HepG2 (cell line): ENCODE data around the gene RAB36. TPM values are rescaled to one million over a fixed set of nuclear protein-coding genes. Genes with fewer than 3 reads are reported as not detected.

Experiments
- BRCA1 ChIP-seq: sonication (generic); formaldehyde crosslinking; IDR thresholded peaks from 2 replicates; pipeline ENCODE4 v1.4.0; 2020; ENCODE audit warnings: missing genetic modification reagents
- ETS1 ChIP-seq: sonication (generic); formaldehyde crosslinking; IDR thresholded peaks from 2 replicates; pipeline ENCODE4 v1.4.0; 2020; ENCODE audit warnings: missing genetic modification reagents
- IRX3 ChIP-seq: sonication (generic); formaldehyde crosslinking; IDR thresholded peaks from 2 replicates; pipeline ENCODE4 v1.8.1; 2023; ENCODE audit warnings: mild to moderate bottlenecking, low read depth, missing genetic modification reagents, borderline replicate concordance
- JUNB ChIP-seq: sonication (generic); formaldehyde crosslinking; IDR thresholded peaks from 2 replicates; pipeline ENCODE4 v1.8.0; 2022; ENCODE audit warnings: missing genetic modification reagents, mild to moderate bottlenecking, borderline replicate concordance
- KAT8 ChIP-seq: IDR thresholded peaks from 2 replicates; pipeline ENCODE4 v1.6.1; 2016; ENCODE audit warnings: missing genetic modification reagents, missing compliant biosample characterization
- KDM5A ChIP-seq: fragments of 200-600 bp; sonication (generic); IDR thresholded peaks from 2 replicates; pipeline ENCODE4 v1.7.0; 2018; ENCODE audit warnings: antibody characterized with exemption, mild to moderate bottlenecking, low read length, borderline replicate concordance
- MED1 ChIP-seq: sonication (generic); formaldehyde crosslinking; IDR thresholded peaks from 2 replicates; pipeline ENCODE4 v1.4.0; 2020; ENCODE audit warnings: missing genetic modification reagents
- MEIS1 ChIP-seq: sonication (generic); formaldehyde crosslinking; IDR thresholded peaks from 2 replicates; pipeline ENCODE4 v1.9.0; 2021; ENCODE audit warnings: mild to moderate bottlenecking, missing genetic modification reagents, moderate library complexity, borderline replicate concordance
- MTF2 ChIP-seq: sonication (generic); formaldehyde crosslinking; IDR thresholded peaks from 2 replicates; pipeline ENCODE4 v1.5.0; 2020; ENCODE audit warnings: missing genetic modification reagents, borderline replicate concordance
- POLR2A ChIP-seq, 2 experiments: IDR thresholded peaks; 2 replicates each; pipeline ENCODE4 v1.6.1; 2011; ENCODE audit warnings: low read depth in 2 of 2, low read length in 2 of 2, mild to moderate bottlenecking in 1 of 2, moderate library complexity in 1 of 2; ENCODE audit not compliant: insufficient read depth in 1 of 2
- RFXAP ChIP-seq: sonication (generic); formaldehyde crosslinking; IDR thresholded peaks from 2 replicates; pipeline ENCODE4 v1.4.0; 2020; ENCODE audit warnings: missing genetic modification reagents, borderline replicate concordance
- SIN3B ChIP-seq: fragments of 150-350 bp; IDR thresholded peaks from 2 replicates; pipeline ENCODE4 v1.6.1; 2014; ENCODE audit warnings: low read length
- SMC3 ChIP-seq: IDR thresholded peaks from 2 replicates; pipeline ENCODE4 v1.6.1; 2011; ENCODE audit warnings: low read length, improper control_type of control experiment
- STAG1 ChIP-seq: sonication (generic); formaldehyde crosslinking; IDR thresholded peaks from 2 replicates; pipeline ENCODE4 v1.4.0; 2020; ENCODE audit warnings: missing genetic modification reagents
- ZBTB40 ChIP-seq, 2 experiments: fragments of 450-650 bp in 1 of 2; sonication (generic) in 1 of 2; formaldehyde crosslinking in 1 of 2; IDR thresholded peaks; 2 replicates each; pipeline versions ENCODE4 v1.6.1 to v1.8.0; 2016 to 2022; ENCODE audit warnings: antibody characterized with exemption in 1 of 2, mild to moderate bottlenecking in 1 of 2, missing genetic modification reagents in 1 of 2
- ZKSCAN5 ChIP-seq: sonication (generic); formaldehyde crosslinking; IDR thresholded peaks from 2 replicates; pipeline ENCODE4 v1.5.1; 2020; ENCODE audit warnings: mild to moderate bottlenecking, missing genetic modification reagents
- ZNF337 ChIP-seq: sonication (generic); formaldehyde crosslinking; IDR thresholded peaks from 2 replicates; pipeline ENCODE4 v1.5.1; 2020; ENCODE audit warnings: missing genetic modification reagents, low read depth, mild to moderate bottlenecking, borderline replicate concordance
- ZNF547 ChIP-seq: sonication (generic); formaldehyde crosslinking; IDR thresholded peaks from 2 replicates; pipeline ENCODE4 v1.5.1; 2020; ENCODE audit warnings: mild to moderate bottlenecking, missing genetic modification reagents
- ZNF605 ChIP-seq: sonication (generic); formaldehyde crosslinking; IDR thresholded peaks from 2 replicates; pipeline ENCODE4 v1.8.0; 2022; ENCODE audit warnings: mild to moderate bottlenecking, missing genetic modification reagents
- ZNF800 ChIP-seq: sonication (generic); formaldehyde crosslinking; IDR thresholded peaks from 2 replicates; pipeline ENCODE4 v1.4.0; 2020; ENCODE audit warnings: missing genetic modification reagents
- polyA plus RNA-seq, 8 experiments: library from polyadenylated mRNA; depleted of rRNA in 3 of 8; stranded (reverse) in 7 of 8; unstranded in 1 of 8; fragments of >200 nt; fragmentation: Illumina TruSeq in 4 of 8; extraction: Trizol in 4 of 8; gene quantifications; 2 replicates each; pipeline versions ENCODE4 v1.2.1 to v1.2.3, GENCODE V29; 2011 to 2016; ENCODE audit warnings: low read depth in 4 of 8, missing spikeins in 1 of 8, mixed read lengths in 1 of 8; ENCODE audit not compliant: insufficient read depth in 1 of 8
- total RNA-seq, 5 experiments: library from RNA; depleted of rRNA; stranded (reverse); fragments of >200 nt; fragmentation: Illumina TruSeq; extraction: Trizol; gene quantifications; 2 replicates each; pipeline ENCODE4 v1.2.3, GENCODE V29; 2016; ENCODE audit warnings: low read depth in 1 of 5

RAB36 gene
- total and polyA plus RNA-seq, 2 of the 13 experiments (the other 11 are each of a cell fraction or from before 2014, with no cell fraction given): 0.24 to 0.86 TPM

GRCh38 chr22:23156286-23156685, 11.0 kb downstream of the RAB36 start (continued):
- no peak for TF ChIP-seq ZNF800
- TF ChIP-seq KDM5A: no peak
- TF ChIP-seq IRX3 (CRISPR knock-in tag): no peak
- no peak for TF ChIP-seq JUNB (CRISPR knock-in tag)
- no peak for TF ChIP-seq ZNF337 (CRISPR knock-in tag)
- no peak for TF ChIP-seq ZBTB40 (IDR thresholded peaks at IDR 0.05)
- no peak for TF ChIP-seq ZBTB40 (CRISPR knock-in tag; IDR thresholded peaks at IDR 0.05)
- TF ChIP-seq MED1: peak; percentile 23; the same call in 1 of the 2 replicates
- no peak for TF ChIP-seq MTF2 (CRISPR knock-in tag)
- TF ChIP-seq STAG1 (CRISPR knock-in tag): peak; percentile 15; the same call in 1 of the 2 replicates
- no peak for TF ChIP-seq RFXAP
- no peak for TF ChIP-seq BRCA1 (CRISPR knock-in tag)
- TF ChIP-seq ZNF547 (CRISPR knock-in tag): no peak
- TF ChIP-seq KAT8: 0 out of 2 replicates have a peak, but pooled peaks have one; percentile 5
- no peak for TF ChIP-seq POLR2A (IDR thresholded peaks at IDR 0.05; ENCODE audit: insufficient read depth in 1 of 2, low read depth in 2 of 2, low read length in 2 of 2)
- TF ChIP-seq SMC3: 0 out of 2 replicates have a peak, but pooled peaks have one; percentile 2
- TF ChIP-seq MEIS1 (CRISPR knock-in tag): no peak
- no peak for TF ChIP-seq ZKSCAN5
- TF ChIP-seq ZNF605 (CRISPR knock-in tag): no peak
- TF ChIP-seq SIN3B: no peak
- TF ChIP-seq ETS1: no peak
